K562 (cell line): ENCODE results near the gene EPB41L2. TPM values are rescaled to one million over a fixed set of nuclear protein-coding genes. Genes with fewer than 3 reads are reported as not detected.

ENCODE experiments used
- ATAC-seq: fragments of 200-7000 bp; cut with Tn5 transposase; 3 replicates; pipeline ENCODE4 v1.9.1; 2020; ENCODE audit warnings: moderate library complexity
- BruUV-seq: library from RNA; stranded (reverse); fragments of 400-500 nt; replicated peaks from 2 replicates; lab custom pipeline; 2021; lab: Mats Ljungman, UMichigan
- CTCF ChIA-PET: fragments of 300-600 bp; formaldehyde crosslinking; extraction: SDS; loops from one replicate; lab custom pipeline; 2021; ENCODE audit warnings: low intra/inter-chr PET ratio; lab: Yijun Ruan, JAX
- POLR2A ChIA-PET: fragments of 300-600, 350-650 bp; sonication (Branson Sonifier 250); formaldehyde crosslinking; extraction: SDS; loops from one replicate; lab custom pipeline; 2021; ENCODE audit warnings: antibody characterized with exemption, inconsistent platforms; lab: Yijun Ruan, JAX
- DNase-seq, 4 experiments: peaks; one replicate each; pipeline versions ENCODE4 v3.0.0 to v3.0.0-alpha.2; 2011 to 2018; ENCODE audit warnings: low spot score in 3 of 4, mixed read lengths in 3 of 4; ENCODE audit errors: extremely low read depth in 1 of 4
- FAIRE-seq: peaks from 2 replicates; lab custom pipeline; 2011; peaks lifted over from hg19 to GRCh38; lab: Jason Lieb, UNC
- H2AFZ ChIP-seq: 2 replicates; pipeline ENCODE4 v1.6.0; 2011; ENCODE audit warnings: low read depth, low read length, control low read depth, inconsistent platforms
- H3K27ac ChIP-seq: fragments of 200-600 bp; 3 replicates; pipeline ENCODE4 v1.8.0; 2011; ENCODE audit warnings: low read depth, mild to moderate bottlenecking, control low read depth, inconsistent platforms, low read length, moderate library complexity, mixed read lengths; ENCODE audit errors: extremely low read depth
- H3K27me3 ChIP-seq, 2 experiments: fragments of 300-600 bp in 1 of 2; 2 replicates in 1 of 2; 3 replicates in 1 of 2; pipeline versions ENCODE4 v1.6.0 to v1.8.0; 2011; ENCODE audit warnings: inconsistent platforms in 2 of 2, low read length in 2 of 2, mild to moderate bottlenecking in 1 of 2, mixed read lengths in 1 of 2, moderate library complexity in 1 of 2; ENCODE audit not compliant: control insufficient read depth in 2 of 2, insufficient read depth in 2 of 2
- H3K36me3 ChIP-seq: fragments of 300-600 bp; 3 replicates; pipeline ENCODE4 v1.8.0; 2011; ENCODE audit warnings: mild to moderate bottlenecking, low read length, inconsistent platforms; ENCODE audit not compliant: control insufficient read depth, insufficient read depth
- H3K4me1 ChIP-seq, 2 experiments: fragments of 200-600 bp in 1 of 2; replicated peaks in 1 of 2; 2 replicates in 1 of 2; 3 replicates in 1 of 2; pipeline versions ENCODE4 v1.5.1 to v1.8.0; 2011; ENCODE audit warnings: inconsistent platforms in 2 of 2, low read length in 2 of 2, mild to moderate bottlenecking in 1 of 2, mixed read lengths in 1 of 2, moderate library complexity in 1 of 2; ENCODE audit not compliant: control insufficient read depth in 2 of 2, insufficient read depth in 2 of 2
- H3K4me2 ChIP-seq: 2 replicates; pipeline ENCODE4 v1.6.1; 2011; ENCODE audit warnings: low read length, control low read depth, inconsistent platforms, mixed read lengths; ENCODE audit not compliant: insufficient read depth
- H3K4me3 ChIP-seq: fragments of 200-600 bp; sonication (generic), shearing (Covaris generic); 2 replicates; pipeline ENCODE4 v1.5.1; 2016; ENCODE audit warnings: control low read depth, inconsistent platforms
- H3K79me2 ChIP-seq: fragments of 200-600 bp; 3 replicates; pipeline ENCODE4 v1.8.0; 2011; ENCODE audit warnings: low read length, inconsistent platforms; ENCODE audit not compliant: control insufficient read depth, insufficient read depth
- H3K9ac ChIP-seq, 2 experiments: 2 replicates each; pipeline versions ENCODE4 v1.6.0 to v1.6.1; 2011; ENCODE audit warnings: low read depth in 2 of 2, low read length in 2 of 2, control low read depth in 1 of 2, inconsistent platforms in 1 of 2, mild to moderate bottlenecking in 1 of 2, mixed read lengths in 1 of 2; ENCODE audit not compliant: insufficient read depth in 1 of 2
- H3K9me1 ChIP-seq: one replicate; pipeline ENCODE4 v1.6.0; 2011; ENCODE audit warnings: inconsistent platforms, mild to moderate bottlenecking, low read length, moderate library complexity; ENCODE audit not compliant: control insufficient read depth, insufficient read depth
- H3K9me3 ChIP-seq: replicated peaks from 2 replicates; pipeline ENCODE4 v1.5.1; 2011; ENCODE audit warnings: low read depth, low read length, inconsistent platforms; ENCODE audit not compliant: control insufficient read depth, insufficient read depth
- H4K20me1 ChIP-seq: replicated peaks from 2 replicates; pipeline ENCODE4 v1.6.1; 2011; ENCODE audit warnings: low read length, inconsistent platforms, mixed read lengths; ENCODE audit not compliant: control insufficient read depth, insufficient read depth
- TCFL5 ChIP-seq: fragments of 250-450 bp; sonication (Bioruptor Pico); conservative IDR thresholded peaks from 2 replicates; pipeline ENCODE4 v1.6.1; 2021; ENCODE audit warnings: mild to moderate bottlenecking, moderate library complexity, matching md5 sums
- ZKSCAN1 ChIP-seq: fragments of 150-350 bp; IDR thresholded peaks from 2 replicates; pipeline ENCODE4 v1.6.1; 2016; ENCODE audit warnings: low read depth, low read length
- WGBS: fragments of 100-300 bp; shearing (Covaris generic); methylation state at CpG from one replicate; pipeline ENCODE4 v1.1.6; 2016; ENCODE audit warnings: low coverage, mixed read lengths; ENCODE audit not compliant: insufficient coverage; ENCODE audit errors: missing lambda C conversion rate; 5-methylcytosine and 5-hydroxymethylcytosine counted together
- in situ Hi-C: fragments of 300-500 bp; cut with MboI; formaldehyde crosslinking; loops from 4 replicates; pipeline ENCODE4 v1.15.0; 2018; ENCODE audit warnings: inconsistent platforms, mixed read lengths
- intact Hi-C: fragments of 100-400 bp; cut with micrococcal nuclease; formaldehyde crosslinking; loops from 2 replicates; pipeline ENCODE4 v1.14.2; 2022
- polyA plus RNA-seq, 8 experiments: library from polyadenylated mRNA; depleted of rRNA in 4 of 8; stranded (reverse) in 5 of 8; unstranded in 3 of 8; fragments of >200 nt; fragmentation: Nextera tagmentation in 2 of 8; fragmentation: Illumina TruSeq in 1 of 8; extraction: Ambion mirVana in 2 of 8; extraction: Trizol in 1 of 8; gene quantifications; 2 replicates each; pipeline versions ENCODE4 v1.2.1 to v1.2.3, GENCODE V29; 2011 to 2014; ENCODE audit warnings: inconsistent platforms in 1 of 8, missing spikeins in 1 of 8
- total RNA-seq, 7 experiments: library from RNA; depleted of rRNA in 6 of 7; stranded (reverse); fragments of >200 nt in 6 of 7; fragmentation: Illumina TruSeq in 2 of 7; extraction: Trizol in 2 of 7; gene quantifications; 2 replicates each; pipeline versions ENCODE4 v1.2.1 to v1.2.3, GENCODE V29; 2011 to 2021; ENCODE audit warnings: low replicate concordance in 1 of 7
- TF ChIP-seq, protein P1 (sequence below): fragments of 250-450 bp; sonication (Bioruptor Pico); IDR thresholded peaks from 2 replicates; pipeline ENCODE4 v1.4.0; 2020; ENCODE audit warnings: mild to moderate bottlenecking

The EPB41L2 gene
- total and polyA plus RNA-seq, 9 of the 15 experiments (the other 6 are each of a cell fraction or from before 2014, with no cell fraction given): 5.1 to 53.6 (median 25.0) TPM

DNA sequence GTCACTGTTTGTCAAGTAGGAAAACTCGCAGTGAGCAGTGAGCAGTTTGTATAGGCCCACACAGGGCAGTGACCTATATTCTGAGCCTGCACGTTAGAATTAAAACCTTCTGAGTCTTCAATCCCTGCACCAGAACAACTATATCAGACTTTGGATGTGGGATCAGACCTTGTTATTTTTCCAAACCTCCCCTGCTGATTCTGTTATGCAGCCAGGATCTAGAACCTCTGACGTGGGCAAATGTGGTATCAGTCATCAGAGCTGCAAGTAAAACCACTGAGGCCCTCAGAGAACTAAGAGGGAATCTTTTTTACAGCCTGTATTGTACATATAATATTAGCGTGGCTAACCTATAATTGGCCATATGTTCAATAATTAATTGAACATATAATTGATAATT lies 40.3 kb upstream of the EPB41L2 start (continued):
- TF ChIP-seq ZKSCAN1 (no peak), TCFL5 (CRISPR knock-in tag) (no peak)

GRCh38 chr6:131101911-131102680 lies 39.1 kb upstream of the EPB41L2 start:
- intact Hi-C loops: no loop called here
- no peak overlapping the region for H3K4me2 ChIP-seq
- no peaks in the 10 kb centered on the region for H3K27me3 ChIP-seq
- 5% methylated on average over 5 of the region's 5 CpGs for WGBS
- H3K79me2 ChIP-seq: no peaks in the 10 kb centered on the region
- H2AFZ ChIP-seq: no peak overlapping the region
- no peak overlapping the region for H3K27ac ChIP-seq
- no peaks in the 10 kb centered on the region for H3K4me1 ChIP-seq
- FAIRE-seq: no peak
- TF ChIP-seq, protein P1, sequence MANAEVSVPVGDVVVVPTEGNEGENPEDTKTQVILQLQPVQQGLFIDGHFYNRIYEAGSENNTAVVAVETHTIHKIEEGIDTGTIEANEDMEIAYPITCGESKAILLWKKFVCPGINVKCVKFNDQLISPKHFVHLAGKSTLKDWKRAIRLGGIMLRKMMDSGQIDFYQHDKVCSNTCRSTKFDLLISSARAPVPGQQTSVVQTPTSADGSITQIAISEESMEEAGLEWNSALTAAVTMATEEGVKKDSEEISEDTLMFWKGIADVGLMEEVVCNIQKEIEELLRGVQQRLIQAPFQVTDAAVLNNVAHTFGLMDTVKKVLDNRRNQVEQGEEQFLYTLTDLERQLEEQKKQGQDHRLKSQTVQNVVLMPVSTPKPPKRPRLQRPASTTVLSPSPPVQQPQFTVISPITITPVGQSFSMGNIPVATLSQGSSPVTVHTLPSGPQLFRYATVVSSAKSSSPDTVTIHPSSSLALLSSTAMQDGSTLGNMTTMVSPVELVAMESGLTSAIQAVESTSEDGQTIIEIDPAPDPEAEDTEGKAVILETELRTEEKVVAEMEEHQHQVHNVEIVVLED: no peak
- TF ChIP-seq, all 486 proteins: peak for 0
- ChIA-PET CTCF (no interaction called here), POLR2A (no interaction called here)
- no peak for DNase-seq
- no peak for ATAC-seq
- H3K9me3 ChIP-seq: no peaks in the 10 kb centered on the region
- no peaks in the 10 kb centered on the region for H3K9me1 ChIP-seq
- in situ Hi-C loops: no loop called here
- no peaks in the 10 kb centered on the region for H4K20me1 ChIP-seq
- H3K9ac ChIP-seq: no peak overlapping the region
- no TSS peak for BruUV-seq
- H3K4me3 ChIP-seq: no peak overlapping the region
- no peaks in the 10 kb centered on the region for H3K36me3 ChIP-seq
